Thoracic aorta (tissue), 2 donors: Measurements from ENCODE around the gene PSAP. TPM values are rescaled to one million over a fixed set of nuclear protein-coding genes. Genes with fewer than 3 reads are reported as not detected.

ENCODE experiments used
- ATAC-seq: fragments of 150-250 bp; one replicate; pipeline ENCODE4 v1.8.0; 2017; ENCODE audit warnings: low read depth; ENCODE audit not compliant: insufficient number of reproducible peaks, low FRiP score
- DNase-seq: peaks from one replicate; pipeline ENCODE4 v3.0.0-alpha.2; 2020; ENCODE audit warnings: low spot score
- H3K27ac ChIP-seq, 2 donors: fragments of 200-600 bp; sonication (generic); 1 replicate in 1 of 2; 2 replicates in 1 of 2; pipeline ENCODE4 v1.5.1; 2016; ENCODE audit warnings: mild to moderate bottlenecking in 2 of 2, moderate library complexity in 2 of 2
- H3K27me3 ChIP-seq: fragments of 200-600 bp; sonication (generic); replicated peaks from 2 replicates; pipeline ENCODE4 v1.6.0; 2016; ENCODE audit warnings: mild to moderate bottlenecking; ENCODE audit not compliant: insufficient read depth
- H3K36me3 ChIP-seq: fragments of 200-600 bp; sonication (generic); one replicate; pipeline ENCODE4 v1.5.1; 2016
- H3K4me1 ChIP-seq, 2 donors: fragments of 200-600 bp; sonication (generic); 1 replicate in 1 of 2; 2 replicates in 1 of 2; pipeline versions ENCODE4 v1.5.1 to v1.6.0; 2016; ENCODE audit warnings: low read depth in 2 of 2, mild to moderate bottlenecking in 1 of 2; ENCODE audit not compliant: control insufficient read depth in 1 of 2
- H3K4me3 ChIP-seq: fragments of 200-600 bp; sonication (generic); 2 replicates; pipeline ENCODE4 v1.5.1; 2016; ENCODE audit warnings: mild to moderate bottlenecking
- H3K9me3 ChIP-seq: fragments of 200-600 bp; sonication (generic); 2 replicates; pipeline ENCODE4 v1.5.1; 2016
- CTCF ChIP-seq: fragments of 200-600 bp; sonication (generic); IDR thresholded peaks from one replicate; pipeline ENCODE4 v1.5.1; 2019; ENCODE audit warnings: antibody characterized with exemption
- total RNA-seq, 2 donors: library from RNA; depleted of rRNA; stranded (reverse); fragments of >200 nt; gene quantifications; one replicate each; pipeline versions ENCODE4 v1.1.0 to v1.2.3, GENCODE V29; 2016

The PSAP gene
- total RNA-seq, 2 donors from 2014 or later, result 1,091 to 1,135 TPM

GRCh38 chr10:71807557-71808510, 43.2 kb downstream of the PSAP start:
- no peaks in the 10 kb centered on the region for H3K9me3 ChIP-seq
- no peaks in the 10 kb centered on the region for H3K27me3 ChIP-seq
- DNase-seq (no peak), ATAC-seq (no peak)
- H3K4me1 ChIP-seq, result no peaks in the 10 kb centered on the region
- no peak for TF ChIP-seq CTCF
- H3K36me3 ChIP-seq, result no peaks in the 10 kb centered on the region
- no peak overlapping the region for H3K4me3 ChIP-seq
- H3K27ac ChIP-seq, result no peak overlapping the region

- TF ChIP-seq CTCF, result no peak
- Histone ChIP-seq H3K36me3 (no peaks in the 10 kb centered on the region), H3K4me3 (no peak overlapping the region), H3K27ac (no peak overlapping the region), H3K27me3 (no peaks in the 10 kb centered on the region), H3K4me1 (no peaks in the 10 kb centered on the region), H3K9me3 (no peaks in the 10 kb centered on the region)
- DNase-seq, result no peak
- ATAC-seq, result no peak
Measured at GRCh38 chr10:71806704-71807556, 44.1 kb downstream of the PSAP start.

- Histone ChIP-seq H3K4me3 (no peak overlapping the region), H3K27ac (no peak overlapping the region), H3K9me3 (no peaks in the 10 kb centered on the region), H3K27me3 (no peaks in the 10 kb centered on the region), H3K4me1 (no peaks in the 10 kb centered on the region), H3K36me3 (no peaks in the 10 kb centered on the region)
- TF ChIP-seq CTCF, result no peak
- ATAC-seq, result no peak
- DNase-seq, result no peak
Measured at GRCh38 chr10:71805776-71806703, 45.0 kb downstream of the PSAP start.

GRCh38 chr10:71804077-71804476, 47.0 kb downstream of the PSAP start:
- H3K4me1 ChIP-seq, result no peaks in the 10 kb centered on the region
- no peak for ATAC-seq
- TF ChIP-seq CTCF, result no peak
- no peak for DNase-seq
- H3K36me3 ChIP-seq, result no peaks in the 10 kb centered on the region
- H3K9me3 ChIP-seq, result no peaks in the 10 kb centered on the region
- no peak overlapping the region for H3K27ac ChIP-seq
- H3K27me3 ChIP-seq, result no peaks in the 10 kb centered on the region
- no peak overlapping the region for H3K4me3 ChIP-seq
